ENCODE measurements around the gene VAC14.
A peak's percentile ranks its signal among the peaks of the same experiment; 100 is the strongest.
"Not testable (repeated sequence)": the region's sequence is repeated elsewhere in the genome, so short reads cannot be mapped to it uniquely, and the experiment has no call there.

The VAC14 gene

DNA sequence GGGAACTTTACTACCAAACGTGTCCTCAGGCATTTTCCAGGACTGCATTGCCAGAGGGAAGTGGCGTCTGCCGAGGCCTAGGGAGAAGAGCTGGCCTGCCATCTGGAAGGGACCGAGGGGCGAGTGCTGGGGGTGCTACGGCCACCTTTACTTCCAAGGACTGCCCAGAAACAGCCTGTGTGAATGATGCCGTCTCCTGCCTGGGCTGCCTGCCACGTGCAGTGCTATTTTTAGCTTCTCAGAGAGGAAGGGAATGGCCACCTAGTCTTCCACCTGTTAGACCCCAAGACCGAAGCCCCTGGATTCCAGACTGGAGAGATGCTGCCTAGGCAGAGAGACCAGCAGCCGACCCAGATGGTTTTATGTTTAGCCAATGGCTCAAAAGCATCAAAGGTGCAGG lies 57.2 kb downstream of the VAC14 start:
- H3K4me1 ChIP-seq (ENCODE audit: control insufficient read depth, insufficient read depth, low read length) = peaks cover 11% of the 10 kb centered on the region; the same call in 1 of the 2 replicates
- TF ChIP-seq, protein P1, sequence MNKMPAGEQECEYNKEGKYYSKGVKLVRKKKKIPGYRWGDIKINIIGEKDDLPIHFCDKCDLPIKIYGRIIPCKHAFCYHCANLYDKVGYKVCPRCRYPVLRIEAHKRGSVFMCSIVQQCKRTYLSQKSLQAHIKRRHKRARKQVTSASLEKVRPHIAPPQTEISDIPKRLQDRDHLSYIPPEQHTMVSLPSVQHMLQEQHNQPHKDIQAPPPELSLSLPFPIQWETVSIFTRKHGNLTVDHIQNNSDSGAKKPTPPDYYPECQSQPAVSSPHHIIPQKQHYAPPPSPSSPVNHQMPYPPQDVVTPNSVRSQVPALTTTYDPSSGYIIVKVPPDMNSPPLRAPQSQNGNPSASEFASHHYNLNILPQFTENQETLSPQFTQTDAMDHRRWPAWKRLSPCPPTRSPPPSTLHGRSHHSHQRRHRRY (tag by site-specific recombination; IDR thresholded peaks at IDR 0.05) = no peak
- no peak for TF ChIP-seq ZNF529 (tag by site-specific recombination; IDR thresholded peaks at IDR 0.05; ENCODE audit: insufficient replicate concordance)
- no peak for TF ChIP-seq WT1 (tag by site-specific recombination; IDR thresholded peaks at IDR 0.05)
- no peak for TF ChIP-seq ZNF843 (tag by site-specific recombination; IDR thresholded peaks at IDR 0.05)
- no peak for TF ChIP-seq YY1 (tag by site-specific recombination; IDR thresholded peaks at IDR 0.05)
- TF ChIP-seq, protein P2, sequence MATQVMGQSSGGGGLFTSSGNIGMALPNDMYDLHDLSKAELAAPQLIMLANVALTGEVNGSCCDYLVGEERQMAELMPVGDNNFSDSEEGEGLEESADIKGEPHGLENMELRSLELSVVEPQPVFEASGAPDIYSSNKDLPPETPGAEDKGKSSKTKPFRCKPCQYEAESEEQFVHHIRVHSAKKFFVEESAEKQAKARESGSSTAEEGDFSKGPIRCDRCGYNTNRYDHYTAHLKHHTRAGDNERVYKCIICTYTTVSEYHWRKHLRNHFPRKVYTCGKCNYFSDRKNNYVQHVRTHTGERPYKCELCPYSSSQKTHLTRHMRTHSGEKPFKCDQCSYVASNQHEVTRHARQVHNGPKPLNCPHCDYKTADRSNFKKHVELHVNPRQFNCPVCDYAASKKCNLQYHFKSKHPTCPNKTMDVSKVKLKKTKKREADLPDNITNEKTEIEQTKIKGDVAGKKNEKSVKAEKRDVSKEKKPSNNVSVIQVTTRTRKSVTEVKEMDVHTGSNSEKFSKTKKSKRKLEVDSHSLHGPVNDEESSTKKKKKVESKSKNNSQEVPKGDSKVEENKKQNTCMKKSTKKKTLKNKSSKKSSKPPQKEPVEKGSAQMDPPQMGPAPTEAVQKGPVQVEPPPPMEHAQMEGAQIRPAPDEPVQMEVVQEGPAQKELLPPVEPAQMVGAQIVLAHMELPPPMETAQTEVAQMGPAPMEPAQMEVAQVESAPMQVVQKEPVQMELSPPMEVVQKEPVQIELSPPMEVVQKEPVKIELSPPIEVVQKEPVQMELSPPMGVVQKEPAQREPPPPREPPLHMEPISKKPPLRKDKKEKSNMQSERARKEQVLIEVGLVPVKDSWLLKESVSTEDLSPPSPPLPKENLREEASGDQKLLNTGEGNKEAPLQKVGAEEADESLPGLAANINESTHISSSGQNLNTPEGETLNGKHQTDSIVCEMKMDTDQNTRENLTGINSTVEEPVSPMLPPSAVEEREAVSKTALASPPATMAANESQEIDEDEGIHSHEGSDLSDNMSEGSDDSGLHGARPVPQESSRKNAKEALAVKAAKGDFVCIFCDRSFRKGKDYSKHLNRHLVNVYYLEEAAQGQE (tag by site-specific recombination; IDR thresholded peaks at IDR 0.05) = no peak
- TF ChIP-seq, protein P3, sequence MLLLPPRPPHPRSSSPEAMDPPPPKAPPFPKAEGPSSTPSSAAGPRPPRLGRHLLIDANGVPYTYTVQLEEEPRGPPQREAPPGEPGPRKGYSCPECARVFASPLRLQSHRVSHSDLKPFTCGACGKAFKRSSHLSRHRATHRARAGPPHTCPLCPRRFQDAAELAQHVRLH (tag by site-specific recombination; IDR thresholded peaks at IDR 0.05) = no peak
- TF ChIP-seq, protein P4, sequence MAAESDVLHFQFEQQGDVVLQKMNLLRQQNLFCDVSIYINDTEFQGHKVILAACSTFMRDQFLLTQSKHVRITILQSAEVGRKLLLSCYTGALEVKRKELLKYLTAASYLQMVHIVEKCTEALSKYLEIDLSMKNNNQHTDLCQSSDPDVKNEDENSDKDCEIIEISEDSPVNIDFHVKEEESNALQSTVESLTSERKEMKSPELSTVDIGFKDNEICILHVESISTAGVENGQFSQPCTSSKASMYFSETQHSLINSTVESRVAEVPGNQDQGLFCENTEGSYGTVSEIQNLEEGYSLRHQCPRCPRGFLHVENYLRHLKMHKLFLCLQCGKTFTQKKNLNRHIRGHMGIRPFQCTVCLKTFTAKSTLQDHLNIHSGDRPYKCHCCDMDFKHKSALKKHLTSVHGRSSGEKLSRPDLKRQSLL (tag by site-specific recombination; IDR thresholded peaks at IDR 0.05) = no peak
- no peak for TF ChIP-seq OSR2 (tag by site-specific recombination; IDR thresholded peaks at IDR 0.05)
- TF ChIP-seq ZNF324 (tag by site-specific recombination; IDR thresholded peaks at IDR 0.05) = no peak
- no peak for TF ChIP-seq ZNF366 (tag by site-specific recombination; conservative IDR thresholded peaks at IDR 0.05)
- TF ChIP-seq, protein P5, sequence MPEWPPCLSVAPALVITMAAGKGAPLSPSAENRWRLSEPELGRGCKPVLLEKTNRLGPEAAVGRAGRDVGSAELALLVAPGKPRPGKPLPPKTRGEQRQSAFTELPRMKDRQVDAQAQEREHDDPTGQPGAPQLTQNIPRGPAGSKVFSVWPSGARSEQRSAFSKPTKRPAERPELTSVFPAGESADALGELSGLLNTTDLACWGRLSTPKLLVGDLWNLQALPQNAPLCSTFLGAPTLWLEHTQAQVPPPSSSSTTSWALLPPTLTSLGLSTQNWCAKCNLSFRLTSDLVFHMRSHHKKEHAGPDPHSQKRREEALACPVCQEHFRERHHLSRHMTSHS (tag by site-specific recombination; IDR thresholded peaks at IDR 0.05) = no peak
- no peak for TF ChIP-seq EGR2 (tag by site-specific recombination; IDR thresholded peaks at IDR 0.05; ENCODE audit: low read depth)
- TF ChIP-seq, protein P6, sequence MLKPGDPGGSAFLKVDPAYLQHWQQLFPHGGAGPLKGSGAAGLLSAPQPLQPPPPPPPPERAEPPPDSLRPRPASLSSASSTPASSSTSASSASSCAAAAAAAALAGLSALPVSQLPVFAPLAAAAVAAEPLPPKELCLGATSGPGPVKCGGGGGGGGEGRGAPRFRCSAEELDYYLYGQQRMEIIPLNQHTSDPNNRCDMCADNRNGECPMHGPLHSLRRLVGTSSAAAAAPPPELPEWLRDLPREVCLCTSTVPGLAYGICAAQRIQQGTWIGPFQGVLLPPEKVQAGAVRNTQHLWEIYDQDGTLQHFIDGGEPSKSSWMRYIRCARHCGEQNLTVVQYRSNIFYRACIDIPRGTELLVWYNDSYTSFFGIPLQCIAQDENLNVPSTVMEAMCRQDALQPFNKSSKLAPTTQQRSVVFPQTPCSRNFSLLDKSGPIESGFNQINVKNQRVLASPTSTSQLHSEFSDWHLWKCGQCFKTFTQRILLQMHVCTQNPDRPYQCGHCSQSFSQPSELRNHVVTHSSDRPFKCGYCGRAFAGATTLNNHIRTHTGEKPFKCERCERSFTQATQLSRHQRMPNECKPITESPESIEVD (tag by site-specific recombination; IDR thresholded peaks at IDR 0.05) = no peak
- TF ChIP-seq ZNF239 (tag by site-specific recombination; IDR thresholded peaks at IDR 0.05) = no peak
- no peak for TF ChIP-seq ZNF785 (tag by site-specific recombination; IDR thresholded peaks at IDR 0.05)
- no peak overlapping the region for H3K27ac ChIP-seq (ENCODE audit: extremely low read depth, low read depth, low read length)
- CTCF ChIA-PET = interaction anchor here (0.7 to 2.8 kb wide), 3 partner anchors 24 to 89 kb away, joined by 3 to 8 read pairs (median 3); no protein-coding TSS in a partner anchor
- no peak overlapping the region for H3K4me3 ChIP-seq (ENCODE audit: low read depth, low read length)
- POLR2A ChIA-PET = no interaction called here
- H3K36me3 ChIP-seq (ENCODE audit: control insufficient read depth in 2 of 2, insufficient read depth in 1 of 2, low read length in 2 of 2) = peaks cover 0 to 31% of the 10 kb centered on the region in 2 experiments; a peak in 1 of 3 replicates
- H3K9me3 ChIP-seq (ENCODE audit: control insufficient read depth, insufficient read depth, low read depth, low read length) = no peaks in the 10 kb centered on the region

DNA sequence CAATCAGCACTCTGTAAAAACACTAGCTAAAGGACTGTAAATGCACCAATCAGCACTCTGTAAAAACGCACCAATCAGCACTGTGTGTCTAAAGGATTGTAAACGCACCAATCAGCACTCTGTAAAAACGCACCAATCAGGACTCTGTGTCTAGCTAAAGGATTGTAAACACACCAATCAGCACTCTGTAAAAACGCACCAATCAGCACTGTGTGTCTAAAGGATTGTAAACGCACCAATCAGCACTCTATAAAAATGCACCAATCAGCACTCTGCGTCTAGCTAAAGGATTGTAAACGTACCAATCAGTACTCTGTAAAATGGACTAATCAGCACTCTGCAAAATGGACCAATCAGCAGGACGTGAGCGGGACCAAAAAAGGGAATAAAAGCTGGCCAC lies 58.0 kb downstream of the VAC14 start:
- H3K27ac ChIP-seq (ENCODE audit: extremely low read depth, low read depth, low read length); H3K4me3 ChIP-seq (ENCODE audit: low read depth, low read length); H3K9me3 ChIP-seq (ENCODE audit: control insufficient read depth, insufficient read depth, low read depth, low read length); POLR2A ChIA-PET: not testable (repeated sequence)
- H3K36me3 ChIP-seq (ENCODE audit: control insufficient read depth in 2 of 2, insufficient read depth in 1 of 2, low read length in 2 of 2) = peaks cover 0 to 31% of the 10 kb centered on the region in 2 experiments; a peak in 1 of 3 replicates
- CTCF ChIA-PET = interaction anchor here (0.6 to 2.8 kb wide), 2 partner anchors 28 to 49 kb away, joined by 4 to 8 read pairs; no protein-coding TSS in a partner anchor
- peak; percentile 17; the same call in 1 of the 2 replicates for TF ChIP-seq SP2 (tag by site-specific recombination; IDR thresholded peaks at IDR 0.05)
- H3K4me1 ChIP-seq (ENCODE audit: control insufficient read depth, insufficient read depth, low read length) = peaks cover 11% of the 10 kb centered on the region; the same call in 1 of the 2 replicates

Measured in HEK293 (cell line).